HUES64 (cell line): ENCODE measurements around the gene UQCC5. TPM values are rescaled to one million over a fixed set of nuclear protein-coding genes. Genes with fewer than 3 reads are reported as not detected.
A peak's percentile ranks its signal among the peaks of the same experiment; 100 is the strongest.

Source experiments
- H3K27ac ChIP-seq: 2 replicates; pipeline ENCODE4 v1.7.0; 2013; ENCODE audit warnings: low read depth, low read length, inconsistent platforms
- H3K27me3 ChIP-seq: 2 replicates; pipeline ENCODE4 v1.6.1; 2013; ENCODE audit warnings: mild to moderate bottlenecking, low read length; ENCODE audit not compliant: insufficient read depth
- H3K36me3 ChIP-seq: 2 replicates; pipeline ENCODE4 v1.6.1; 2013; ENCODE audit warnings: mild to moderate bottlenecking, low read length; ENCODE audit not compliant: insufficient read depth
- H3K4me1 ChIP-seq: 2 replicates; pipeline ENCODE4 v1.6.1; 2013; ENCODE audit warnings: mild to moderate bottlenecking, low read length, moderate library complexity; ENCODE audit not compliant: insufficient read depth
- H3K4me3 ChIP-seq: 2 replicates; pipeline ENCODE4 v1.5.1; 2013; ENCODE audit warnings: mild to moderate bottlenecking, low read length, moderate library complexity
- H3K9ac ChIP-seq: 2 replicates; pipeline ENCODE4 v1.6.1; 2013; ENCODE audit warnings: mild to moderate bottlenecking, low read depth, low read length
- H3K9me3 ChIP-seq: 2 replicates; pipeline ENCODE4 v1.6.1; 2013; ENCODE audit warnings: low read depth, low read length; ENCODE audit not compliant: insufficient read depth
- WGBS: fragments of 150-250, 120-280 bp; methylation state at CpG from one replicate; pipeline ENCODE4 v1.1.7; 2013; ENCODE audit warnings: missing lambda C conversion rate; 5-methylcytosine and 5-hydroxymethylcytosine counted together
- polyA plus RNA-seq, 2 experiments: library from polyadenylated mRNA; stranded (reverse); fragments of 50-300 nt; gene quantifications; one replicate each; pipeline ENCODE4 v1.2.3, GENCODE V29; 2013

The UQCC5 gene, protein sequence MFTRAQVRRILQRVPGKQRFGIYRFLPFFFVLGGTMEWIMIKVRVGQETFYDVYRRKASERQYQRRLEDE
- 47.5 TPM for polyA plus RNA-seq (2013, experiment 1 of 2)
- polyA plus RNA-seq (2013, experiment 2 of 2) = 56.9 TPM

DNA sequence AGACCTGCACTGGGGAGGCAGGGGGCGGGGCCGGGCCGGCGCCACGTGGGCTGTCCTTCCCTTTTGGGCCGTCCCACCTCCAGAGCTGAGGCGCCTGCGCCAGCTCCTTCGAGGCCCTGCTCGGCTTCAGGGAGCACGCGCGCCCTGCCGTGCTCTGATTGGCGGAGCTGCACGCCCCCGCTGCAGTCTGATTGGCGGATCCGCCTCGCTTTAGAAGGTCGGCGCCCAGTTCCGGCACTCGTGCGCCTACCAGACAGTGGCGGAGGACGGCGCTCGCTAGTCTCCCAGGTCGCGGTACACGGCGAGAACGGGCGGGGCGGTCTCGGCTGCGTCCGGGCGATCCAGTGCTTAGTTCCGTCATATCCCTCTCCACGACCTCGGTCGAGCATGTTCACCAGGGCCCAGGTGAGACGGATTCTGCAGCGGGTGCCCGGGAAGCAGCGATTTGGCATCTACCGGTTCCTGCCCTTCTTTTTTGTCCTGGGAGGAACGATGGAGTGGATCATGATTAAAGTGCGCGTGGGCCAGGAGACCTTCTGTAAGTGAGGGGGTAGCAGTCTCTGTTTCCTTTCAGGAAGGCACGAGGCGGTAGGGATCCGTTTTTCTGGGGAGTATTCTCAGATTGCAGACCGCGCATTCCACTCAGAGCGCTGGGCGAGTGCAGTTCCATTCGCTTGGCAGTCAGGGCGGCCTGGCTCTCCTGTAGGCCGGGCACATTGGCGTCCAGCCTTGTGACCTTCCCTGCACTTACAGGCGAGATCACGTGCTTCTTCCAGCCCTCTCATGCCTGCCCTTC is at the start of gene UQCC5:
UQCC5 (plus strand) TSS at position 237 of the 796 bp plus-strand sequence; CDS start at position 388, 151 bp downstream.
- H3K9me3 ChIP-seq = no peaks in the 10 kb centered on the region
- H3K36me3 ChIP-seq = peaks cover 18% of the 10 kb centered on the region
- H3K4me1 ChIP-seq = peaks cover 27% of the 10 kb centered on the region
- no peaks in the 10 kb centered on the region for H3K27me3 ChIP-seq
- peak within 1 kb of the TSS; percentile 91 for H3K9ac ChIP-seq
- H3K4me3 ChIP-seq = peak within 1 kb of the TSS; percentile 85
- H3K27ac ChIP-seq = peak within 1 kb of the TSS; percentile 75
- WGBS = under 1% methylated on average over 65 of the region's 65 CpGs

DNA sequence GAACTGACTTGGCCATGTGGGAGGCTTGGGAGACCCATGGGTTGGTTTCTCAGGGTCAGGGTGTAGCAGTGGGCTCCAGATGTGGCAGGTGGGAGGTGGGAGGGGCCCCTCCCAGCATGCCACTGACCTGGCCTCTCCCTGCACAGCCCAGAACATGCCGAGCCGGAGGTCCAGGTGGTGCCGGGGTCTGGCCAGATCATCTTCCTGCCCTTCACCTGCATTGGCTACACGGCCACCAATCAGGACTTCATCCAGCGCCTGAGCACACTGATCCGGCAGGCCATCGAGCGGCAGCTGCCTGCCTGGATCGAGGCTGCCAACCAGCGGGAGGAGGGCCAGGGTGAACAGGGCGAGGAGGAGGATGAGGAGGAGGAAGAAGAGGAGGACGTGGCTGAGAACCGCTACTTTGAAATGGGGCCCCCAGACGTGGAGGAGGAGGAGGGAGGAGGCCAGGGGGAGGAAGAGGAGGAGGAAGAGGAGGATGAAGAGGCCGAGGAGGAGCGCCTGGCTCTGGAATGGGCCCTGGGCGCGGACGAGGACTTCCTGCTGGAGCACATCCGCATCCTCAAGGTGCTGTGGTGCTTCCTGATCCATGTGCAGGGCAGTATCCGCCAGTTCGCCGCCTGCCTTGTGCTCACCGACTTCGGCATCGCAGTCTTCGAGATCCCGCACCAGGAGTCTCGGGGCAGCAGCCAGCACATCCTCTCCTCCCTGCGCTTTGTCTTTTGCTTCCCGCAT is 49.2 kb upstream of the UQCC5 start:
- no peaks in the 10 kb centered on the region for H3K4me1 ChIP-seq
- H3K27me3 ChIP-seq = no peaks in the 10 kb centered on the region
- H3K27ac ChIP-seq = no peak overlapping the region
- peaks cover 88% of the 10 kb centered on the region for H3K36me3 ChIP-seq
- no peak overlapping the region for H3K9ac ChIP-seq
- H3K9me3 ChIP-seq = no peaks in the 10 kb centered on the region
- 95% methylated on average over 31 of the region's 31 CpGs for WGBS
- no peak overlapping the region for H3K4me3 ChIP-seq

- H3K4me1 ChIP-seq = no peaks in the 10 kb centered on the region
- WGBS = 95% methylated on average over 59 of the region's 59 CpGs
- no peaks in the 10 kb centered on the region for H3K9me3 ChIP-seq
- no peak overlapping the region for H3K27ac ChIP-seq
- H3K9ac ChIP-seq = no peak overlapping the region
- no peaks in the 10 kb centered on the region for H3K27me3 ChIP-seq
- peaks cover 87% of the 10 kb centered on the region for H3K36me3 ChIP-seq
- H3K4me3 ChIP-seq = no peak overlapping the region
Observed at GRCh38 chr3:52487788-52488691, 48.4 kb upstream of the UQCC5 start.

DNA sequence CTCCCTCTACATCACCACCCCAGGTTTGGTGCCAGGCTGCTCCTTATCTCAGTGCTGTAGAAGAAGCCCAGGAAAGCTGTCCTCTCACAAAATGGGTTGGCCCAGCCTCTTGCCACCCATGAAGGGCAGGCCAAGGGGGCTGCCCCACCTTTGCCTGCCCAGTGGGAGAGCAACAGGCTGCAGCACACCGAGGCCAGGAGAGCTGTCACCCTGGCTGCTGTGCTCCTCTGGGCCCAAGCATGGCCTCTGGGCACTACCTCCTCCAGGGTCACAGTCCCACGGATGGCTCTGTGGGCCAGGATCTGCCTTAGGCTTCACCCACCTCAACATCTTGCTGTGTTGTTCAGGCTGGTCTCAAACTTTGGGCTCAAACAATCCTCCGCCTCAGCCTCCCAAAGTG is 47.7 kb upstream of the UQCC5 start:
- H3K36me3 ChIP-seq = peaks cover 81% of the 10 kb centered on the region
- no peak overlapping the region for H3K27ac ChIP-seq
- H3K4me3 ChIP-seq = no peak overlapping the region
- no peaks in the 10 kb centered on the region for H3K4me1 ChIP-seq
- no peaks in the 10 kb centered on the region for H3K9me3 ChIP-seq
- WGBS = 96% methylated on average over 3 of the region's 3 CpGs
- H3K27me3 ChIP-seq = no peaks in the 10 kb centered on the region
- H3K9ac ChIP-seq = no peak overlapping the region

- Histone ChIP-seq H3K9me3 (no peaks in the 10 kb centered on the region), H3K27me3 (no peaks in the 10 kb centered on the region), H3K4me1 (no peaks in the 10 kb centered on the region), H3K36me3 (peaks cover 77% of the 10 kb centered on the region), H3K9ac (no peak overlapping the region), H3K27ac (no peak overlapping the region), H3K4me3 (no peak overlapping the region)
- 96% methylated on average over 18 of the region's 18 CpGs for WGBS
Observed at GRCh38 chr3:52489453-52489852, 47.0 kb upstream of the UQCC5 start.

DNA sequence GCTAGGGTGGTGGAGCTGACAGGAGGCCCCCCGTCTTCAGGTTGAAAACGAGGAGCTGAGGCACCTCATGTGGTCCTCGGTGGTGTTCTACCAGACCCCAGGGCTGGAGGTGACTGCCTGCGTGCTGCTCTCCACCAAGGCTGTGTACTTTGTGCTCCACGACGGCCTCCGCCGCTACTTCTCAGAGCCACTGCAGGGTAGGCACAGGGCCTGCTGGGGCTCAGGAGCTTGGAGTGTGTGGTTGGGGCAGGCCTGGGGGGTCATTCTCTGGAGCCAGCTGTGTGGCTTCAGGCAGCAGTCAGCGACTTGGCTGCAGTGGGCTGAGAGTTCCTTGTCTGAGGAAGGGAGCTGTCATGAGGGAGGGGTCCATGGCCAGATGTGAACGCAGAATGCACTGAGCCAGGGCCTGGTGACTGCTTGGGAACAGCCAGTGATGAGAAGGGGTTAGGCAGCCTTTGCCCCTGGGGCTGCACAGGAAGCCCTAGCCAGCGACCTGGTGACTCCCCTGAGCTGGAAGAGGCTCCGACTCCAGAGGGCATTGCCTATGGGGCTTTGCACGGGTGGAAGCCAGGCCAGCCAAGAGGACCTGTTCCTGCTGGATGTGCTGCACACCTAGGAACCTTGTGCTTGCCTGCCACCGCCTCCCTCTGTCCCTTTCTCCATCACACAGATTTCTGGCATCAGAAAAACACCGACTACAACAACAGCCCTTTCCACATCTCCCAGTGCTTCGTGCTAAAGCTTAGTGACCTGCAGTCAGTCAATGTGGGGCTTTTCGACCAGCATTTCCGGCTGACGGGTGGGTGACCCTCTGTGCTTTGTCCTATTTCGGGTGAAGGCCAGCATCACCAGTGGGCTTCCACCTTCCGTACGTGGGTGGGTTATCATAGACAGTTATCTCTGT is 46.1 kb upstream of the UQCC5 start:
- Histone ChIP-seq H3K36me3 (peaks cover 73% of the 10 kb centered on the region), H3K27ac (no peak overlapping the region), H3K4me1 (no peaks in the 10 kb centered on the region), H3K9ac (no peak overlapping the region), H3K4me3 (no peak overlapping the region), H3K9me3 (no peaks in the 10 kb centered on the region), H3K27me3 (no peaks in the 10 kb centered on the region)
- 92% methylated on average over 22 of the region's 22 CpGs for WGBS

DNA sequence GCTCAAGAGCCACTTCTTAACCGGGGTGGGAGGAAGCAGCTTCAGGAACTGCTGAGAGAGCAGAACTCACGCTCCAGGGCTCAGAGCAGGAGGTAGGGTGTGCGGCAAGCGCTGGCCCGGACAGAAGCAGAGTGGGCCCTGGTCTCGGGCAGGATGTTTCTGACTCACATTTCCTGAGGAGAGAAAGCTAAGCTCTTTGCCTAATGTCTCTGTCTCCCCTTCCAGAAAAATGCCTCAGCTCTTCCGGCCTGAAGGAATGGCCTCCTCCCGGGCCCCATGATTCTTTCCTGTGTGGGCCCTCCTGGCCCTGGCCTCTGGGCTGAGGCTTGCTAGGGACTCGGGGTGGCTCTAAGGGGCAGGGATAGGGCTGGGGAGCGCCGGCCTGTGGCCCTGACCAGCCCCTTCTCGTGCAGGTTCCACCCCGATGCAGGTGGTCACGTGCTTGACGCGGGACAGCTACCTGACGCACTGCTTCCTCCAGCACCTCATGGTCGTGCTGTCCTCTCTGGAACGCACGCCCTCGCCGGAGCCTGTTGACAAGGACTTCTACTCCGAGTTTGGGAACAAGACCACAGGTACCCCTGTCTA is 45.4 kb upstream of the UQCC5 start:
- Histone ChIP-seq H3K9me3 (no peaks in the 10 kb centered on the region), H3K9ac (no peak overlapping the region), H3K36me3 (peaks cover 66% of the 10 kb centered on the region), H3K27me3 (no peaks in the 10 kb centered on the region), H3K27ac (no peak overlapping the region), H3K4me3 (no peak overlapping the region), H3K4me1 (no peaks in the 10 kb centered on the region)
- 95% methylated on average over 23 of the region's 23 CpGs for WGBS

- peaks cover 57% of the 10 kb centered on the region for H3K36me3 ChIP-seq
- no peak overlapping the region for H3K4me3 ChIP-seq
- H3K9me3 ChIP-seq = no peaks in the 10 kb centered on the region
- H3K27me3 ChIP-seq = no peaks in the 10 kb centered on the region
- no peak overlapping the region for H3K27ac ChIP-seq
- no peak overlapping the region for H3K9ac ChIP-seq
- H3K4me1 ChIP-seq = no peaks in the 10 kb centered on the region
- 95% methylated on average over 21 of the region's 21 CpGs for whole genome bisulfite sequencing
Observed at GRCh38 chr3:52492059-52492458, 44.3 kb upstream of the UQCC5 start.

DNA sequence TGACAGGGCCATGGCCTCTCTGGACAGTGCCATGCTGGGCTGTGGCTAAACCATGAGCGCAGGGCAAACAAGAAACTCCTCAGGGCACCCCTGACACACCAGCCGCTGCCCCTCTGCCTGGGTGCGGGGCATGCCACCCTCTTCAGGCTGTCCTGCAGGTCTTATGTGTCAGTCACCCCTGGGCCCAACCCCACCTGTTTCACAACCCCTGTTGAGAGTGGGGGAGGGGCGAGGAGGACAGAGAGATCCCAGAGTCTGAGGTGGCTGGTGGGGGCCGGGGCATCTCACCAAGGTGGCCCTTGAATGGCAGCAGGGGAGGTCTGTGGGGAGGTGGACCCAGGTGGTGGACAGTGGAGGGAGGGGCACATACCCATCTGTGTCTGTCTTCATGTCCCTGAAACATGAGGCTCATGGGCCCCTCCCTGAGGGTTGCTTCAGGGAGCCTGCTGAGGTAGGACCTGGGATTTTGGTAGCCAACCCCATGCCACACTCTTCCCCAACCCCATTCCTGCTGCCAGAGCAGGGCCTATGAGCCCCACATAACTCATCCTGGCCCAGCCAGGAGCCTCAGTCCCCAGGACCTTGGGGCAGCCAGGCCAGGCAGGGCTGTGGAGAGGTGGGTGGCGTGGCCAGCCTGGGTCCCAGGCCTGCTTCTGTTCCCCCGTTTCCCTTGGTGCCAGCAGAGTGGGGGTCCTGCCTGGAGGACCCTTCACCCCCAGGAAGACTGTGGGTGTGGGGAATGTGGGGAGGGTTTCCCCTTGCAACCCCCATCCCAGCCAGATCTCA is 43.0 kb upstream of the UQCC5 start:
- 95% methylated on average over 7 of the region's 7 CpGs for WGBS
- Histone ChIP-seq H3K27me3 (no peaks in the 10 kb centered on the region), H3K27ac (no peak overlapping the region), H3K4me1 (no peaks in the 10 kb centered on the region), H3K36me3 (peaks cover 43% of the 10 kb centered on the region), H3K9me3 (no peaks in the 10 kb centered on the region), H3K4me3 (no peak overlapping the region), H3K9ac (no peak overlapping the region)
